ENCODE data around the gene TNFRSF9. TPM values are rescaled to one million over a fixed set of nuclear protein-coding genes. Genes with fewer than 3 reads are reported as not detected.
A peak's percentile ranks its signal among the peaks of the same experiment; 100 is the strongest.

TNFRSF9 gene
- polyA plus RNA-seq, 1 of the 3 experiments (the other 2 are of a cell fraction): 2.9 TPM

DNA sequence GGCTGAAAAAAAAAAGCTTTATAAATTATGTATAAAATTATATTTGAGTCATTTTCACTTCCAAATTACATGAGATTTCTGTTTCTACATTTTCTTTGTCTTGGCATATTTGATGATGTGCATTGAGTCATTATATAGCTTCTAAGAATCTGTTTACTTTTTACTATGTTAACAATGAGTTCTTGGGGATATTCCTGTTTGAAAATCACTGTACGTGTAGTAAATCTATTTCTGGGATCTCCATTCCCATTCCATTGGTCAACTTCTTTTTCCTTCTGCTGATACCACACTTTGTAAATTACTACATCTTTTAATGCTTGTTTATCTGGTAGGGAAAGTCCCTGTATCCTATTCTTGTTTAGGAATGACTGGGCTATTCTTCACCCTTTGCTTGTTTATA is 43.6 kb downstream of the TNFRSF9 start:
- POLR2A ChIA-PET: no interaction called here

GRCh38 chr1:7893529-7894180 is 47.0 kb downstream of the TNFRSF9 start:
- 0 out of 2 replicates have a peak overlapping the region, but pooled peaks have one; percentile 28 for H3K4me2 ChIP-seq
- no peaks in the 10 kb centered on the region for H3K9me3 ChIP-seq
- H3K27ac ChIP-seq (ENCODE audit: low read depth in 2 of 2, low read length in 1 of 2): peak overlapping the region in 1 of 2 experiments; percentile 54; a peak in 2 of 4 replicates
- H3K36me3 ChIP-seq (replicated peaks in 1 of 2; ENCODE audit: control insufficient read depth in 1 of 2, insufficient read depth in 2 of 2, low read length in 1 of 2): no peaks in the 10 kb centered on the region
- ChIA-PET POLR2A (interaction anchor here (0.5 kb wide), 1 partner anchor 187 kb away, joined by 4 read pairs; no protein-coding TSS in a partner anchor), CTCF (no interaction called here)
- H4K20me1 ChIP-seq (ENCODE audit: insufficient read depth): no peaks in the 10 kb centered on the region
- peaks cover 0 to 4% of the 10 kb centered on the region in 2 experiments; a peak in 1 of 4 replicates for H3K4me1 ChIP-seq (ENCODE audit: control insufficient read depth in 1 of 2, insufficient read depth in 2 of 2, low read depth in 1 of 2, low read length in 1 of 2)
- no peak overlapping the region for H3K9ac ChIP-seq
- DNase-seq: no peak
- H3F3A ChIP-seq (replicated peaks; ENCODE audit: insufficient read depth): peaks cover 9% of the 10 kb centered on the region
- no peak overlapping the region for H3K4me3 ChIP-seq (ENCODE audit: low read depth in 2 of 2, low read length in 1 of 2)
- 68% methylated on average over 13 of the region's 13 CpGs for WGBS (ENCODE audit: low lambda C conversion rate)
- H2AFZ ChIP-seq (ENCODE audit: low read depth): no peak overlapping the region
- no peaks in the 10 kb centered on the region for H3K27me3 ChIP-seq (ENCODE audit: insufficient read depth)
- H3K9me2 ChIP-seq: no peaks in the 10 kb centered on the region
- H3K79me2 ChIP-seq (ENCODE audit: insufficient read depth): no peaks in the 10 kb centered on the region
- TF ChIP-seq CHD2 (IDR thresholded peaks at IDR 0.05; ENCODE audit: low read length, partially characterized antibody): no peak
- peak; percentile 82 for TF ChIP-seq JUND (IDR thresholded peaks at IDR 0.05)
- TF ChIP-seq FOXM1 (IDR thresholded peaks at IDR 0.05; ENCODE audit: low read depth): no peak
- TF ChIP-seq TEAD4 (IDR thresholded peaks at IDR 0.05; ENCODE audit: borderline replicate concordance, insufficient read depth): no peak
- TF ChIP-seq GATA2 (CRISPR knock-in tag; IDR thresholded peaks at IDR 0.05): no peak
- TF ChIP-seq POLR2AphosphoS5 (IDR thresholded peaks at IDR 0.05; ENCODE audit: low read depth, low read length): no peak
- TF ChIP-seq EP300 (IDR thresholded peaks at IDR 0.05; ENCODE audit: borderline replicate concordance in 1 of 2, low read depth in 1 of 2, low read length in 1 of 2): peak in 1 of 2 experiments; percentile 55; a peak in 1 of 4 replicates
- TF ChIP-seq, protein P1, sequence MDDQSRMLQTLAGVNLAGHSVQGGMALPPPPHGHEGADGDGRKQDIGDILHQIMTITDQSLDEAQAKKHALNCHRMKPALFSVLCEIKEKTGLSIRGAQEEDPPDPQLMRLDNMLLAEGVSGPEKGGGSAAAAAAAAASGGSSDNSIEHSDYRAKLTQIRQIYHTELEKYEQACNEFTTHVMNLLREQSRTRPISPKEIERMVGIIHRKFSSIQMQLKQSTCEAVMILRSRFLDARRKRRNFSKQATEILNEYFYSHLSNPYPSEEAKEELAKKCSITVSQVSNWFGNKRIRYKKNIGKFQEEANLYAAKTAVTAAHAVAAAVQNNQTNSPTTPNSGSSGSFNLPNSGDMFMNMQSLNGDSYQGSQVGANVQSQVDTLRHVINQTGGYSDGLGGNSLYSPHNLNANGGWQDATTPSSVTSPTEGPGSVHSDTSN (IDR thresholded peaks at IDR 0.05): peak; percentile 75
- TF ChIP-seq SIN3A (IDR thresholded peaks at IDR 0.05; ENCODE audit: borderline replicate concordance, low read depth, low read length): no peak
- TF ChIP-seq TCF12 (IDR thresholded peaks at IDR 0.05): peak; percentile 56; the same call in 1 of the 2 replicates
- peak; percentile 95 for TF ChIP-seq NFIC (IDR thresholded peaks at IDR 0.05; ENCODE audit: borderline replicate concordance)
- peak; percentile 83 for TF ChIP-seq FOSL2 (IDR thresholded peaks at IDR 0.05; ENCODE audit: borderline replicate concordance, low read depth)
- 0 out of 2 replicates have a peak, but pooled peaks have one; percentile 20 for TF ChIP-seq MEF2A (IDR thresholded peaks at IDR 0.05; ENCODE audit: borderline replicate concordance, low read depth)
- 0 out of 2 replicates have a peak, but pooled peaks have one; percentile 24 for TF ChIP-seq RXRA (IDR thresholded peaks at IDR 0.05; ENCODE audit: borderline replicate concordance, low read depth)

More for the DNA sequence above, 43.6 kb downstream of the TNFRSF9 start:
- Histone ChIP-seq H3K4me1 (ENCODE audit: control insufficient read depth in 1 of 2, insufficient read depth in 2 of 2, low read depth in 1 of 2, low read length in 1 of 2) (no peaks in the 10 kb centered on the region), H3K9me2 (no peaks in the 10 kb centered on the region), H4K20me1 (ENCODE audit: insufficient read depth) (no peaks in the 10 kb centered on the region), H3F3A (replicated peaks; ENCODE audit: insufficient read depth) (peaks cover 13% of the 10 kb centered on the region), H3K27me3 (ENCODE audit: insufficient read depth) (no peaks in the 10 kb centered on the region), H3K36me3 (replicated peaks in 1 of 2; ENCODE audit: control insufficient read depth in 1 of 2, insufficient read depth in 2 of 2, low read length in 1 of 2) (no peaks in the 10 kb centered on the region), H3K27ac (ENCODE audit: low read depth in 2 of 2, low read length in 1 of 2) (no peak overlapping the region), H3K9me3 (no peaks in the 10 kb centered on the region), H2AFZ (ENCODE audit: low read depth) (no peak overlapping the region), H3K4me2 (no peak overlapping the region), H3K9ac (no peak overlapping the region), H3K4me3 (ENCODE audit: low read depth in 2 of 2, low read length in 1 of 2) (no peak overlapping the region), H3K79me2 (ENCODE audit: insufficient read depth) (no peaks in the 10 kb centered on the region)
- DNase-seq: no peak
- TF ChIP-seq SMC3 (IDR thresholded peaks at IDR 0.05; ENCODE audit: low read depth, low read length) (no peak), TEAD4 (IDR thresholded peaks at IDR 0.05; ENCODE audit: borderline replicate concordance, insufficient read depth) (no peak), EP300 (IDR thresholded peaks at IDR 0.05; ENCODE audit: borderline replicate concordance in 1 of 2, low read depth in 1 of 2, low read length in 1 of 2) (no peak), MAX (IDR thresholded peaks at IDR 0.05; ENCODE audit: low read depth) (no peak), ELF1 (IDR thresholded peaks at IDR 0.05) (no peak), FOXM1 (IDR thresholded peaks at IDR 0.05; ENCODE audit: low read depth) (no peak), MXI1 (IDR thresholded peaks at IDR 0.05; ENCODE audit: low read depth, low read length) (no peak), EZH2phosphoT487 (IDR thresholded peaks at IDR 0.05; ENCODE audit: borderline replicate concordance, low read depth) (no peak), GABPA (IDR thresholded peaks at IDR 0.05; ENCODE audit: low read depth) (no peak), GATA2 (CRISPR knock-in tag; IDR thresholded peaks at IDR 0.05) (no peak), ZBTB33 (IDR thresholded peaks at IDR 0.05; ENCODE audit: borderline replicate concordance, low read depth) (no peak), CHD2 (IDR thresholded peaks at IDR 0.05; ENCODE audit: low read length, partially characterized antibody) (no peak)
- TF ChIP-seq, protein P1 (IDR thresholded peaks at IDR 0.05): no peak
- CTCF ChIA-PET: interaction anchor here (0.8 to 2.4 kb wide), 2 partner anchors 89 to 228 kb away, joined by 3 to 7 read pairs; no protein-coding TSS in a partner anchor
- 86% methylated on average over 1 of the region's 1 CpG for WGBS (ENCODE audit: low lambda C conversion rate)
